C4-2B (cell line): ENCODE data around the gene ZNF211.

Source experiments
- CTCF ChIP-seq: fragments of 450-650 bp; conservative IDR thresholded peaks from 2 replicates; pipeline ENCODE4 v1.5.1; 2017; ENCODE audit warnings: mild to moderate bottlenecking
- ZFX ChIP-seq: fragments of 450-650 bp; IDR thresholded peaks from 2 replicates; pipeline ENCODE4 v1.6.1; 2017

DNA sequence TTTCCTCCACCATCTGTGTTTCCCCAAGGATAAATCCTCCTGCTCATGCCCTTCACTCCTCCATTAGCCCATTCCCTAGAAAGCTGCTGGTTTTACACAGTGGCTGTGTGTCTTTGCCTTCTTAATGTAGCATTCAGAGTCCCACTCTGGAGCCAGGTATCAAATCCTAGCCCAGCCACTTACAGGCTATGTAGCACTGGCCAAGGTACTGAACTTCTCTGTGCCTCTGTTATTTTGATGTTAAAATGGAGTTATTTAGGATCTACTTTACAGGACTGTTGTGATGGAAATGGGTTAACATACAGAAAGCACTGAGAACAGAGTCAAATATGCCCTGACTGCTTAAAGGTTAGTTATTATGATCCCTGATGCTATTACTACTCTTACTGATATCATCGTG lies 34.3 kb downstream of the ZNF211 start:
- TF ChIP-seq CTCF (no peak), ZFX (no peak)
